Endothelial cell (in vitro differentiated cells): Measurements from ENCODE around the gene POP4. TPM values are rescaled to one million over a fixed set of nuclear protein-coding genes. Genes with fewer than 3 reads are reported as not detected.

Source experiments
- DNase-seq: peaks from one replicate; pipeline ENCODE4 v3.0.0; 2021; ENCODE audit warnings: low spot score
- H3K27ac Mint-ChIP-seq: one replicate; pipeline ENCODE4 v1.8.0; 2021; ENCODE audit warnings: mixed read lengths, inconsistent platforms; ENCODE audit not compliant: unreplicated experiment
- H3K27me3 Mint-ChIP-seq: one replicate; pipeline ENCODE4 v1.8.0; 2021; ENCODE audit warnings: mild to moderate bottlenecking, moderate library complexity, mixed read lengths, inconsistent platforms; ENCODE audit not compliant: unreplicated experiment
- H3K36me3 Mint-ChIP-seq: one replicate; pipeline ENCODE4 v1.8.0; 2021; ENCODE audit warnings: mild to moderate bottlenecking, low read depth, mixed read lengths, inconsistent platforms; ENCODE audit not compliant: unreplicated experiment
- H3K4me1 Mint-ChIP-seq: one replicate; pipeline ENCODE4 v1.8.0; 2021; ENCODE audit warnings: mild to moderate bottlenecking, mixed read lengths, inconsistent platforms; ENCODE audit not compliant: unreplicated experiment
- H3K4me3 Mint-ChIP-seq: one replicate; pipeline ENCODE4 v1.8.0; 2021; ENCODE audit warnings: mild to moderate bottlenecking, mixed read lengths, inconsistent platforms; ENCODE audit not compliant: unreplicated experiment
- H3K9me3 Mint-ChIP-seq: one replicate; pipeline ENCODE4 v1.8.0; 2021; ENCODE audit warnings: mixed read lengths, inconsistent platforms; ENCODE audit not compliant: unreplicated experiment
- CTCF ChIP-seq: fragments of 200-600 bp; sonication (generic); IDR thresholded peaks from one replicate; pipeline ENCODE4 v1.5.0; 2021; ENCODE audit warnings: antibody characterized with exemption; ENCODE audit not compliant: unreplicated experiment
- total RNA-seq: library from RNA; stranded (reverse); fragmentation: NEBNext Ultra II Directional; extraction: Animal tissue kit (Norgen Biotek cat#: 25700); gene quantifications from one replicate; pipeline ENCODE4 v1.2.1, GENCODE V29; 2021; ENCODE audit not compliant: unreplicated experiment

Gene POP4
- total RNA-seq, 1 donor from 2014 or later = 48.8 TPM

- Mint-ChIP-seq H3K36me3 (no peaks in the 10 kb centered on the region), H3K27ac (no peak overlapping the region), H3K4me3 (no peak overlapping the region), H3K4me1 (no peaks in the 10 kb centered on the region), H3K27me3 (peaks cover 11% of the 10 kb centered on the region), H3K9me3 (no peaks in the 10 kb centered on the region)
- TF ChIP-seq CTCF = no peak
- no peak for DNase-seq
Observed at GRCh38 chr19:29577649-29577963, 28.5 kb upstream of the POP4 start.

- no peaks in the 10 kb centered on the region for H3K36me3 Mint-ChIP-seq
- no peak overlapping the region for H3K4me3 Mint-ChIP-seq
- no peaks in the 10 kb centered on the region for H3K9me3 Mint-ChIP-seq
- H3K4me1 Mint-ChIP-seq = no peaks in the 10 kb centered on the region
- no peak for TF ChIP-seq CTCF
- DNase-seq = no peak
- H3K27ac Mint-ChIP-seq = no peak overlapping the region
- peaks cover 11% of the 10 kb centered on the region for H3K27me3 Mint-ChIP-seq
Observed at GRCh38 chr19:29578349-29578748, 27.7 kb upstream of the POP4 start.

- H3K27ac Mint-ChIP-seq = no peak overlapping the region
- peaks cover 11% of the 10 kb centered on the region for H3K27me3 Mint-ChIP-seq
- no peak for TF ChIP-seq CTCF
- H3K36me3 Mint-ChIP-seq = no peaks in the 10 kb centered on the region
- H3K9me3 Mint-ChIP-seq = no peaks in the 10 kb centered on the region
- no peaks in the 10 kb centered on the region for H3K4me1 Mint-ChIP-seq
- no peak overlapping the region for H3K4me3 Mint-ChIP-seq
- DNase-seq = no peak
Observed at GRCh38 chr19:29579308-29579910, 26.7 kb upstream of the POP4 start.

GRCh38 chr19:29581398-29581797 lies 24.7 kb upstream of the POP4 start:
- TF ChIP-seq CTCF = no peak
- Mint-ChIP-seq H3K4me3 (no peak overlapping the region), H3K4me1 (no peaks in the 10 kb centered on the region), H3K9me3 (no peaks in the 10 kb centered on the region), H3K27me3 (peaks cover 8% of the 10 kb centered on the region), H3K36me3 (no peaks in the 10 kb centered on the region), H3K27ac (no peak overlapping the region)
- no peak for DNase-seq

- H3K4me1 Mint-ChIP-seq = no peaks in the 10 kb centered on the region
- H3K27ac Mint-ChIP-seq = no peak overlapping the region
- no peak for DNase-seq
- no peaks in the 10 kb centered on the region for H3K9me3 Mint-ChIP-seq
- H3K4me3 Mint-ChIP-seq = no peak overlapping the region
- TF ChIP-seq CTCF = no peak
- H3K27me3 Mint-ChIP-seq = peaks cover 12% of the 10 kb centered on the region
- no peaks in the 10 kb centered on the region for H3K36me3 Mint-ChIP-seq
Observed at GRCh38 chr19:29583196-29583999, 22.7 kb upstream of the POP4 start.
